VCaP (cell line): ENCODE results near the gene TOP3B.

Source experiments
- H3K27ac ChIP-seq: fragments of 450-650 bp; 2 replicates; pipeline ENCODE4 v1.5.1; 2017
- TF ChIP-seq, protein P1 (sequence below): fragments of 450-650 bp; conservative IDR thresholded peaks from 2 replicates; pipeline ENCODE4 v1.5.1; 2017; ENCODE audit warnings: mild to moderate bottlenecking, moderate library complexity

Gene TOP3B

DNA sequence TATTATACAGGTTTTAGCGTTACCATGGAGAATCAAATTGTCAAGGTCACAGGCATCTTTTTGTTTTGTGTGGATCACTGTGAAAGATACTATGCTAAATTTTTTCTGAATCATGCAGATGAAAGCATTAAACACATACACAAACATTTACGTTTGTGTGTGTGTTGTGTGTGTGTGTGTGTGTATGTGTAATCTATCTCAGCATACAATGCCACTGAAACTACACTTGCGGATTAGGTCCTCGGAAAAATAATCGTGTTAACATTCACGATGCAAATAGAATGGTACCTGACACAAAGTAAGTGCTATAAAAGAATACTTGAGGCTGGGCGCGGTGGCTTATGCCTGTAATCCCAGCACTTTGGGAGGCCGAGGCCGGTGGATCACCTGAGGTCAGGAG is 41.9 kb upstream of the TOP3B start:
- H3K27ac ChIP-seq = no peak overlapping the region
- TF ChIP-seq, protein P1, sequence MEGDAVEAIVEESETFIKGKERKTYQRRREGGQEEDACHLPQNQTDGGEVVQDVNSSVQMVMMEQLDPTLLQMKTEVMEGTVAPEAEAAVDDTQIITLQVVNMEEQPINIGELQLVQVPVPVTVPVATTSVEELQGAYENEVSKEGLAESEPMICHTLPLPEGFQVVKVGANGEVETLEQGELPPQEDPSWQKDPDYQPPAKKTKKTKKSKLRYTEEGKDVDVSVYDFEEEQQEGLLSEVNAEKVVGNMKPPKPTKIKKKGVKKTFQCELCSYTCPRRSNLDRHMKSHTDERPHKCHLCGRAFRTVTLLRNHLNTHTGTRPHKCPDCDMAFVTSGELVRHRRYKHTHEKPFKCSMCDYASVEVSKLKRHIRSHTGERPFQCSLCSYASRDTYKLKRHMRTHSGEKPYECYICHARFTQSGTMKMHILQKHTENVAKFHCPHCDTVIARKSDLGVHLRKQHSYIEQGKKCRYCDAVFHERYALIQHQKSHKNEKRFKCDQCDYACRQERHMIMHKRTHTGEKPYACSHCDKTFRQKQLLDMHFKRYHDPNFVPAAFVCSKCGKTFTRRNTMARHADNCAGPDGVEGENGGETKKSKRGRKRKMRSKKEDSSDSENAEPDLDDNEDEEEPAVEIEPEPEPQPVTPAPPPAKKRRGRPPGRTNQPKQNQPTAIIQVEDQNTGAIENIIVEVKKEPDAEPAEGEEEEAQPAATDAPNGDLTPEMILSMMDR = no peak

DNA sequence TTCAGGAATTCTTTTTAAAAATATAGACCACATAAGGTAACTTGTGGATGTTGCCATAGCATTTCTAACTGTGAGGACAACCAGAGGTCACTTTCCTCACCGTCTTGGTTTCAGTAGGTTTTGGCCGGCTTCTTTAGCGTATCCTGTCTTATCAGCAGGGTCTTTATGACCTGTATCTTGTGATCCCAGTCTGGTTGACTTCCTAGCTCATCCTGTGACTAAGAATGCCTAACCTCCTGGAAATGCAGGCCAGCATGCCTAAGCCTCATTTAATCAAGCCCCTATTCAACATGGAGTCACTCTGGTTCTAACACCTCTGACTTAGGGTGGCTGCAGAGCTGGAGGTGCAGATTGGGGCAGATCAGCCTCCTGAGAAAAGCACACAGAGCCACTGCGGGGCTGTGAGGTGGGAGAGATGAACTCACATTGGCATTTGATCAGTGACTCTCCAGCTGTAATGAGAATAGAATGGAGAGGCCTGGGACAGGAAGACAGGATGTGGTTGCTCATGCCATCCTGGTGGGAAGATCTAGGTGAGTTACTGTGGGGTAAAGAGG is 41.1 kb upstream of the TOP3B start:
- TF ChIP-seq, protein P1 = no peak
- H3K27ac ChIP-seq = no peak overlapping the region

GRCh38 chr22:22022947-22023534 is 40.5 kb upstream of the TOP3B start:
- H3K27ac ChIP-seq = no peak overlapping the region
- TF ChIP-seq, protein P1 = no peak

DNA sequence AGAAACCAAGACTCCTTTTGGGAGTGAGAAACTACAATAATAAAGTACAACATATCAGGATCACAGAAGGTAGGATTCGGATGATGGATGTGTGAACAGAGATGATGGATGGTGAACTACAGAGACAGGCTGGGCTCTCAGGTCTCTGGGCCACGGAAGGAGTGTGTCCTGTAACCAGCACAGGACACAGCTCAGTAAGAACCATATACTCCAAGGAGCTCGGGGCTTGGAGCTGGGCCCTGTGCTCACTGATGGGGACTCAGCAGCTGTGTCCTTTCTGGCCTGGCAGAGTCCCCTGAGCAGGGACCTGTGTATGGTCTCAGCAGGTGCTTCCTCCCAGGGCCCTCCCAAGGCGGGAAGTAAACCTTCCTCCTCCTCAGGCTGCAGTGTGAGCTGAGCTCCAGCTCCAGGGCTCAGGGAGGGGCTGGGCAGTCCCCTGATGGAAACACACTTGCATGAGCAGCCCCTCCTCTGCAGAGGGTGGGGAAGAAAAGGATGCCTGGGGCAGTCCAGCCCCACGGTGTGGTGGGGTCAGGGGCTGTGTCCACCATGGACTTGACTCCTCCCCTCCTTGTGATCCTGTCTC is 39.8 kb upstream of the TOP3B start:
- TF ChIP-seq, protein P1 = no peak
- H3K27ac ChIP-seq = no peak overlapping the region

DNA sequence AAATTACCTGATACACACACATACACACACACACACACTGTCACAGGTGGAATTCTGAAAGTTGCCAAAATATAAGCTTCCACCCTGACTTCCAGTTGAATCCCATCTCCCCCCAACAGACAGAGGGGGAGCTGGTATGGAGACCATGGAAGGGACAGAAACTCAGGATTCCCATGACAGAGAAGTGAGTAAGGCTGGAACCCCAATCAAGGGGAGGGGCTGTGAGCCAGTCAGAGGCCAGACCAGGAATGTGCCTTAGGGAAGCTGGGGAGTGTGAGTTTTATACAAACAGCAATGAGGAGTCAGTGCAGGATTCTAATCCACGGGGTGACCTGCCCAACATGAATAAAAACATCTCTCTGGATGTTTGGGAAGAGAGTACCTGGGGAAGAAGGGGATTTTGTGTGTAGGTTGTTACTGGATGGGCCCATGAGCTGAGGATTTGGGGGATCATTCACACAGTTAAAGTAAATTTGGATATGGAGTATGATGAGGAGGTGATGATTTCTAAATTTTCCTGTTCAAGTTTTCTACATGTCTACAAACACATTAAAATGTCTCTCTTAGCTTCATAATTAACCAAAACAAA is 38.7 kb upstream of the TOP3B start:
- TF ChIP-seq, protein P1 = no peak
- no peak overlapping the region for H3K27ac ChIP-seq

DNA sequence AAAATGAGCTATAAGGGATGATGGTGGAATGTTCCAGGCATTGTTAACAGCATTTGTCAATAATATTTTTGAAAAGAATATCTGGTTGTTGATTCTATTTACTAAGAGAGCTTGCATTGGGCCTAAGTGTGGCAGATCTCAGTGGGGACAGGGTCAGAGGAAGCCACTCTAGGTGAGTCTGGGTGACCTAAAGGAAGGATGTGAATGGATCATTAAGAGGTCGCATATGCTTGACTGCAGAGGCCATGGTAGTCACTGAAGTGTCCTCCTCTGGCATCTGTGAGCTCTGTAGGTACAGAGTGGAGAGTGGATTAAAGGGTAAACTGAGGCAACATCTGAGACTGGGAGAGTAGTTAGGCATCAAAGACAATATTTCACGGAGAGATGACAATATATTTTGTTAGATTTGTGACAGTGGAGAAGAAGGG is 37.9 kb upstream of the TOP3B start:
- no peak overlapping the region for H3K27ac ChIP-seq
- TF ChIP-seq, protein P1 = no peak

DNA sequence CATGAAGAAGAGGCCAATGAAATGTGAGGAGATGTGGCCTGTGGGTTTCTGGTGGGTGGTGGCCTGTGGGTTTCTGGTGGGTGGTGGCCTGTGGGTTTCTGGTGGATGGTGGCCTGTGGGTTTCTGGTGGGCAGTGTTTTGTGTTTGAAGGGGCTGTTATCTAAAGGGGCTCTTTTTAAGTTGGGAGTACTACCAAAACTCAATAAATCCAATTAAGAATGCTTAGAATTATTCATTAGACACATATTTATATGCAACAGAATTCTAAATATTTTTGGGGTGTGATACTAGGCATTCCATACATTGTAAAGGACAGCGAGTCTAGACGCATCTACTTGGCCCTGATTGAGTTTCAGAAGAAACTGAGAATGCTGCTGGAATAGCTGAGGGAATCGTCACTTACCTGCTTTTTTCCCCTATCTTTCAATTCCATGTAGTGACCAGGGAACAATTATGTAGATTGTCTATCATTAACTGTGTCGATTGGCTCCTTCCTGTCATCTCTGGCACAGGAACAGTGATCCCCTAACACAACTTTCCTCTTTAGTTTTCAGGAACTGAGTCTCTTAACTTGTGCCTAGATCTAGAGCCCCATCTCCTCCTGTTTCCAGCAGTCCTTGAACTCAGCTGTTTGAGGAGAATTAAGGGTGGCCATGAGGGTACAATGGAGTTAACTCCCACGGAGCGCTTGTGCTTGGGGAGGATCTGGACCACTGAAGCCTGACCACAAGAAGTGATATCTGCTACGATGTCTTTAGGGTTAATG is 37.3 kb upstream of the TOP3B start:
- no peak overlapping the region for H3K27ac ChIP-seq
- TF ChIP-seq, protein P1 = no peak
